Measurements from ENCODE around the gene TBC1D5.

TBC1D5 gene

DNA sequence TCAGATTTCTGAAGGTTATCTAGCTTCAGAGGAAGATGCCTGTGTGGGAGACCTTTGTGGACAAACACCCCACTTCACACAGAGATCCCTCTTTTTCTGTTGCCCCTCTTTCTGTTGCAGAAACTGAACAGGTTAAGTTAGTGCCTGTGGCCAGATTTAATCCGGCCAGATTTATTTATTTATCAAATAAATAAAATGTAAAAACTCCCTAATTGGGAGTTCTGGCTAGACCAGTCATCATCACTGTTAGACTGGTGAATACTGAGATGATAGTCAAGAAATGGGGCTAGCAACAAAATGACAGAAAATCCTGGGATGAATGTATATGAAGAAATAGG lies 1.2 kb upstream of the TBC1D5 start:
- no peaks in the 10 kb centered on the region for H3K9me2 ChIP-seq (replicated peaks; ENCODE audit: control insufficient read depth, low read length)
- H3K9me3 ChIP-seq (ENCODE audit: control insufficient read depth, insufficient read depth, low read length) = no peaks in the 10 kb centered on the region
- peak overlapping the region; percentile 85 for H3K4me3 ChIP-seq (ENCODE audit: low read length)
- peaks cover 8% of the 10 kb centered on the region; the same call in 1 of the 2 replicates for H3K36me3 ChIP-seq (ENCODE audit: control insufficient read depth, low read length)
- H3F3A ChIP-seq (ENCODE audit: control insufficient read depth, insufficient read depth) = peaks cover 17% of the 10 kb centered on the region
- no peaks in the 10 kb centered on the region for H3K27me3 ChIP-seq (ENCODE audit: control insufficient read depth, low read length)
- TF ChIP-seq EZH2phosphoT487 (IDR thresholded peaks at IDR 0.05; ENCODE audit: borderline replicate concordance, low read length) (no peak), CTCF (IDR thresholded peaks at IDR 0.05; ENCODE audit: low read depth, low read length, poor library complexity, severe bottlenecking) (no peak)
- H3K4me2 ChIP-seq (ENCODE audit: low read length) = peak overlapping the region; percentile 96
- H4K20me1 ChIP-seq (ENCODE audit: control insufficient read depth, insufficient read depth, low read depth, low read length) = no peaks in the 10 kb centered on the region
- peak overlapping the region; percentile 91 for H3K27ac ChIP-seq (ENCODE audit: low read depth, low read length)
- peaks cover 41% of the 10 kb centered on the region for H3K79me2 ChIP-seq (ENCODE audit: control insufficient read depth, low read length)
- H3K4me1 ChIP-seq (ENCODE audit: control insufficient read depth, low read length) = peaks cover 42% of the 10 kb centered on the region

- H3K4me1 ChIP-seq (ENCODE audit: control insufficient read depth, low read length) = peaks cover 47% of the 10 kb centered on the region
- no peaks in the 10 kb centered on the region for H3K9me3 ChIP-seq (ENCODE audit: control insufficient read depth, insufficient read depth, low read length)
Measured at GRCh38 chr3:17742880-17743657, 638 bp upstream of the TBC1D5 start.

DNA sequence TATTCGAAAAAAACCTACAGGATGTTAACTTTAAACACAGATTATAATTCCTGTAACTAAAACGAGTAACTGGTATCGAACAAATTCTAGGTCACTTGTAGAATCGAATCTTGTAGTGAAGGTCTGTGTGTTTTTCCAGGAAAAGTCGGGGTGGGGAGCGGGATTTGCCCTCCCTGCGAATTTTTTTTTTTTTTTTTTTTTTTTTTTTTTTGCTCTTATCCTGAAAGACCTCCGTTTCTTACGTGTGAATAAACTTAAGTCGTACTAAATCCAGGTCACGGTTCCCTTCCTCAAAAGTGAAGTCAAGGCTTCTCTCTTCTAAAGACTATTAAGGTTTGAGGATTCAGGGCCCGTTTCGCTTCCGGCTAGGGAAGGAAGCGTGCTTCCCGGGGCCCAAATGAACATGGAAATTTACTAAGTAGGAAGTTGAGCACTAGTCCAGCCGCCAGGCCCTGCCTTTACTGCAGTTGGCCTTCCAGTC lies 770 bp downstream of the TBC1D5 start:
- Histone ChIP-seq H3F3A (ENCODE audit: control insufficient read depth, insufficient read depth) (peaks cover 22% of the 10 kb centered on the region), H3K9me3 (ENCODE audit: control insufficient read depth, insufficient read depth, low read length) (no peaks in the 10 kb centered on the region), H4K20me1 (ENCODE audit: control insufficient read depth, insufficient read depth, low read depth, low read length) (no peaks in the 10 kb centered on the region), H3K79me2 (ENCODE audit: control insufficient read depth, low read length) (peaks cover 60% of the 10 kb centered on the region), H3K36me3 (ENCODE audit: control insufficient read depth, low read length) (peaks cover 12% of the 10 kb centered on the region), H3K27me3 (ENCODE audit: control insufficient read depth, low read length) (no peaks in the 10 kb centered on the region), H3K27ac (ENCODE audit: low read depth, low read length) (peak overlapping the region; percentile 91), H3K9me2 (replicated peaks; ENCODE audit: control insufficient read depth, low read length) (no peaks in the 10 kb centered on the region), H3K4me1 (ENCODE audit: control insufficient read depth, low read length) (peaks cover 46% of the 10 kb centered on the region), H3K4me3 (ENCODE audit: low read length) (peak overlapping the region; percentile 85), H3K4me2 (ENCODE audit: low read length) (peak overlapping the region; percentile 82)
- TF ChIP-seq EZH2phosphoT487 (IDR thresholded peaks at IDR 0.05; ENCODE audit: borderline replicate concordance, low read length) = no peak
- no peak for TF ChIP-seq CTCF (IDR thresholded peaks at IDR 0.05; ENCODE audit: low read depth, low read length, poor library complexity, severe bottlenecking)

More at GRCh38 chr3:17742880-17743657, 638 bp upstream of the TBC1D5 start:
- Histone ChIP-seq H3K27me3 (ENCODE audit: control insufficient read depth, low read length) (no peaks in the 10 kb centered on the region), H3K27ac (ENCODE audit: low read depth, low read length) (peak overlapping the region; percentile 91), H4K20me1 (ENCODE audit: control insufficient read depth, insufficient read depth, low read depth, low read length) (no peaks in the 10 kb centered on the region), H3K36me3 (ENCODE audit: control insufficient read depth, low read length) (peaks cover 8% of the 10 kb centered on the region; the same call in 1 of the 2 replicates), H3K4me3 (ENCODE audit: low read length) (peak overlapping the region; percentile 85), H3K79me2 (ENCODE audit: control insufficient read depth, low read length) (peaks cover 46% of the 10 kb centered on the region), H3K9me2 (replicated peaks; ENCODE audit: control insufficient read depth, low read length) (no peaks in the 10 kb centered on the region), H3K4me2 (ENCODE audit: low read length) (peak overlapping the region; percentile 96), H3F3A (ENCODE audit: control insufficient read depth, insufficient read depth) (peaks cover 17% of the 10 kb centered on the region)
- TF ChIP-seq CTCF (IDR thresholded peaks at IDR 0.05; ENCODE audit: low read depth, low read length, poor library complexity, severe bottlenecking) = no peak
- TF ChIP-seq EZH2phosphoT487 (IDR thresholded peaks at IDR 0.05; ENCODE audit: borderline replicate concordance, low read length) = no peak
